Activated B cell treated with CpG ODN at 0.5 μM for 24 hours (primary cell): ENCODE results near the gene HS6ST1. TPM values are rescaled to one million over a fixed set of nuclear protein-coding genes. Genes with fewer than 3 reads are reported as not detected.

Source experiments
- ATAC-seq: fragments of 200-7000 bp; cut with Tn5 transposase; one replicate; pipeline ENCODE4 v1.10.0; 2021; ENCODE audit warnings: low read depth, mild to moderate bottlenecking, moderate library complexity
- CTCF ChIA-PET: fragments of 350-600 bp; sonication (Branson Sonifier 250); formaldehyde crosslinking; loops from one replicate; lab custom pipeline; 2021; ENCODE audit warnings: antibody characterized with exemption; lab: Charles Lee
- POLR2A ChIA-PET: fragments of 350-600 bp; sonication (Branson Sonifier 250); formaldehyde crosslinking; loops from one replicate; lab custom pipeline; 2021; ENCODE audit warnings: antibody characterized with exemption; lab: Charles Lee
- DNase-seq: peaks from one replicate; pipeline ENCODE4 v3.0.0; 2022
- H3K27ac Mint-ChIP-seq: one replicate; pipeline ENCODE4 v1.8.0; 2020; ENCODE audit warnings: mixed read lengths
- H3K27me3 Mint-ChIP-seq: one replicate; pipeline ENCODE4 v1.8.0; 2021; ENCODE audit warnings: mixed read lengths
- H3K36me3 Mint-ChIP-seq: one replicate; pipeline ENCODE4 v1.8.0; 2021; ENCODE audit warnings: low read depth, mixed read lengths
- H3K4me1 Mint-ChIP-seq: one replicate; pipeline ENCODE4 v1.8.0; 2021; ENCODE audit warnings: mixed read lengths
- H3K4me3 Mint-ChIP-seq: one replicate; pipeline ENCODE4 v1.8.0; 2020; ENCODE audit warnings: mild to moderate bottlenecking, mixed read lengths
- H3K9me3 Mint-ChIP-seq: one replicate; pipeline ENCODE4 v1.8.0; 2020; ENCODE audit warnings: mixed read lengths
- intact Hi-C: fragments of 100-400 bp; cut with micrococcal nuclease; formaldehyde crosslinking; loops from one replicate; pipeline ENCODE4 v1.15.1; 2024
- total RNA-seq: library from RNA; stranded (reverse); gene quantifications from 2 replicates; pipeline ENCODE4 v1.2.3, GENCODE V29; 2022
- TF ChIP-seq, protein P1 (sequence below): fragments of 200-600 bp; IDR thresholded peaks from one replicate; pipeline ENCODE4 v1.8.0; 2022; ENCODE audit warnings: antibody characterized with exemption, mild to moderate bottlenecking

Gene HS6ST1
- total RNA-seq, 1 donor from 2014 or later = 16.9 TPM

DNA sequence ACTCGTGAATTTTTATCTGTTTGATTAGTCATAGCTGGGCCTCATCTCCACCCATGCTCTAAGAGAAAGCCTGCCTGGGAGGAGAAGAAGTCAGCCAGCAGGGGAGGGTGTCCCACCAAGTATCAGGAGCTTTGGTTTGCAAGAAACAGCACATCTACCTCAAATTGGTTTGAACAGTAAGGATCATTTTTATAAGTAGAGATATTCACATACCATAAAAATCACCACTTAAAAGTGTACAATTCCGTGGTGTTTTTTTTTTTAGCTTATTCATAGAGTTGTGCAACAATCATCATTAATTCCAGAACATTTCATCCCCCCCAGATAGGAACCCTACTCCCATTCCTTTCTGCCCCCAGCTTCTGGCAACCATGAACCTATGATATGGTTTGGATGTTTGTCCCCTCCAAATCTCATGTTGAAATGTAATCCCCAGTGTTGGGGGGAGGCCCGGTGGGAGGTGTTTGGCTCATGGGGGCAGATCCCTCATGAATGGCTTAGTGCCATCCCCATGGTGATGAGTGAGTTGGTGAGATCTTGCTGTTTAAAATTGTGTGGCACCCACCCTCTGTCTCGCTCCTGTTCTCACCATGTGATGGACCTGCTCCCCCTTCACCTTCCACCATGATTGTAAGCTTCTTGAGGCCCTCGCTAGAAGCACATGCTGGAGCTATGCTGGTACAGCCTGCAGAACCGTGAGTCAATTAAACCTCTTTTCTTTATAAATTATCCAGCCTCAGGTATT is 36.2 kb upstream of the HS6ST1 start:
- no peak for DNase-seq
- ChIA-PET POLR2A (no interaction called here), CTCF (no interaction called here)
- intact Hi-C loops = no loop called here
- no peak overlapping the region for H3K27ac Mint-ChIP-seq
- peaks cover under 1% of the 10 kb centered on the region for H3K27me3 Mint-ChIP-seq
- no peak overlapping the region for H3K4me3 Mint-ChIP-seq
- no peak for ATAC-seq
- peaks cover 14% of the 10 kb centered on the region for H3K9me3 Mint-ChIP-seq
- TF ChIP-seq, protein P1, sequence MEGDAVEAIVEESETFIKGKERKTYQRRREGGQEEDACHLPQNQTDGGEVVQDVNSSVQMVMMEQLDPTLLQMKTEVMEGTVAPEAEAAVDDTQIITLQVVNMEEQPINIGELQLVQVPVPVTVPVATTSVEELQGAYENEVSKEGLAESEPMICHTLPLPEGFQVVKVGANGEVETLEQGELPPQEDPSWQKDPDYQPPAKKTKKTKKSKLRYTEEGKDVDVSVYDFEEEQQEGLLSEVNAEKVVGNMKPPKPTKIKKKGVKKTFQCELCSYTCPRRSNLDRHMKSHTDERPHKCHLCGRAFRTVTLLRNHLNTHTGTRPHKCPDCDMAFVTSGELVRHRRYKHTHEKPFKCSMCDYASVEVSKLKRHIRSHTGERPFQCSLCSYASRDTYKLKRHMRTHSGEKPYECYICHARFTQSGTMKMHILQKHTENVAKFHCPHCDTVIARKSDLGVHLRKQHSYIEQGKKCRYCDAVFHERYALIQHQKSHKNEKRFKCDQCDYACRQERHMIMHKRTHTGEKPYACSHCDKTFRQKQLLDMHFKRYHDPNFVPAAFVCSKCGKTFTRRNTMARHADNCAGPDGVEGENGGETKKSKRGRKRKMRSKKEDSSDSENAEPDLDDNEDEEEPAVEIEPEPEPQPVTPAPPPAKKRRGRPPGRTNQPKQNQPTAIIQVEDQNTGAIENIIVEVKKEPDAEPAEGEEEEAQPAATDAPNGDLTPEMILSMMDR = no peak
- peaks cover 8% of the 10 kb centered on the region for H3K36me3 Mint-ChIP-seq
- H3K4me1 Mint-ChIP-seq = no peaks in the 10 kb centered on the region

DNA sequence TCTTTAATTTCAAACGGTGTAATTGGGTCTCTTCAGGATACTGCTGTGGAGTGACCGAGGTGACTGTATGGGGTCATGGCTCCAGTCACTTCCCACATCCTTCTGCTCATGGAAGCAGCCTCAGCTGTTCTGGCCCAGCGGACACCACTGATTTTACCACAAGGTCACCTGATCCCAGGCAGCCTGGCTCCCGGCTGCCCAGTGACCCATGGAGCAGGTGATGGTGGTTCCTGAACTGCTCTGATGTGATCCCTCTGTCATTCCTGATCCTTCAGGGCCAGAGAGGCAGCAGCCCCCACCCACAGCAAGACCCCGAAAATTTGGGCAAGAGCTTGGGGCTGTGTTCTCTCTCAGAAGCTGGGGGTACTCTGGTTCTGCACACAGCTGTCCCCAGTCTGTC is 35.5 kb upstream of the HS6ST1 start:
- DNase-seq = no peak
- Mint-ChIP-seq H3K27ac (no peak overlapping the region), H3K4me1 (no peaks in the 10 kb centered on the region), H3K36me3 (peaks cover 8% of the 10 kb centered on the region), H3K9me3 (peaks cover 14% of the 10 kb centered on the region), H3K4me3 (no peak overlapping the region), H3K27me3 (no peaks in the 10 kb centered on the region)
- no peak for ATAC-seq
- ChIA-PET POLR2A (no interaction called here), CTCF (no interaction called here)
- intact Hi-C loops = no loop called here
- TF ChIP-seq, protein P1 = no peak

DNA sequence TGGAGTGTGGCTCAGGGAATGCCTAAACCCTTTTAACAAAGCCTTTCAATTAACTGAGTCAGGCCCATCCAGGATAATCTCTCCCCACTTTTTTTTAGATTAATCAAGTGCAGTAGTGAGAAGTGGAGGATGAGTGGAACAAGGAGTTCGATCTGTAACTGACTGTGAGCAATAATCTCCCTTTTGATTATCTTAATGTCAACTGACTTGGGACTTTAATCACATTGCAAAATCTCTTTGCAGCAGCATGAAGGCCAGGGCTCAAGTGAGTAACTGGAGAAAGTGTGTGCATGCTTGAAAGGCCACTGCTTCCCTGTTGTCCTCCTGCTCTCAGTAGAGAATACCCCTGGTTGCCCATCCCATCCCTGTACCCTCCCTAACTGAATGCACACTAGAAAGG is 32.1 kb upstream of the HS6ST1 start:
- intact Hi-C loops = no loop called here
- no peak for DNase-seq
- ATAC-seq = no peak
- TF ChIP-seq, protein P1 = no peak
- CTCF ChIA-PET = no interaction called here
- no peak overlapping the region for H3K27ac Mint-ChIP-seq
- H3K27me3 Mint-ChIP-seq = no peaks in the 10 kb centered on the region
- peaks cover 14% of the 10 kb centered on the region for H3K9me3 Mint-ChIP-seq
- no peak overlapping the region for H3K4me3 Mint-ChIP-seq
- peaks cover 8% of the 10 kb centered on the region for H3K36me3 Mint-ChIP-seq
- H3K4me1 Mint-ChIP-seq = no peaks in the 10 kb centered on the region
- POLR2A ChIA-PET = no interaction called here

DNA sequence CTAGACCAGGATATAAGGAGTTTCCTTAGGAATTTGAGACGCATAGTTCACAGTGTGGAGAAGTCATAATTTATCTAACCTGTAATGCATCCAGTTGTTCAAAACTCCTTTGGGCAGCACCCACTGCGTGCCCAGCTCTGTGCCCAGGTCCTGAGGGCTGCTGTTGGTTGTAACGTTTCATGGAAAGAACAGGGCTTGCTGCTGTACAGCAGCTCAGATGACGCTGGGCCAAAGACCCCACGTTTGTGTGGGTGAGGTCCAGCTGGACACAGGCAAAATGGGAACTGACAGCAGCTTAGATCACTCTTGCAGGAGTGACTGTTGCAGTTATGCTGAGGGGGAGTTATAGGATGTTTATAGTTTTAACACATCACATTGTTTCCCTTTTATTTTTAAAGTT is 30.0 kb upstream of the HS6ST1 start:
- DNase-seq = no peak

More for the DNA sequence above, 30.0 kb upstream of the HS6ST1 start:
- Mint-ChIP-seq H3K36me3 (peaks cover 8% of the 10 kb centered on the region), H3K27ac (no peak overlapping the region), H3K27me3 (no peaks in the 10 kb centered on the region), H3K9me3 (peaks cover 15% of the 10 kb centered on the region), H3K4me1 (no peaks in the 10 kb centered on the region), H3K4me3 (no peak overlapping the region)
- CTCF ChIA-PET = no interaction called here
- POLR2A ChIA-PET = no interaction called here
- intact Hi-C loops = no loop called here
- no peak for ATAC-seq
- TF ChIP-seq, protein P1 = no peak
